Neuronal stem cell (in vitro differentiated cells): ENCODE measurements around the gene CRCP.

Source experiments
- DNase-seq: peaks from one replicate; pipeline ENCODE4 v3.0.0-alpha.2; 2013; ENCODE audit warnings: low spot score
- H2AFZ ChIP-seq: one replicate; pipeline ENCODE4 v1.6.1; 2013; ENCODE audit warnings: mild to moderate bottlenecking, low read length, inconsistent platforms
- H2AK5ac ChIP-seq: 2 replicates; pipeline ENCODE4 v1.6.1; 2013; ENCODE audit warnings: low read depth, mild to moderate bottlenecking, inconsistent platforms, low read length, moderate library complexity, mixed read lengths
- H2BK120ac ChIP-seq: 2 replicates; pipeline ENCODE4 v1.6.1; 2013; ENCODE audit warnings: low read depth, mild to moderate bottlenecking, inconsistent platforms, low read length, moderate library complexity, mixed read lengths
- H2BK12ac ChIP-seq: one replicate; pipeline ENCODE4 v1.6.1; 2013; ENCODE audit warnings: low read length, inconsistent platforms
- H2BK15ac ChIP-seq: 2 replicates; pipeline ENCODE4 v1.6.1; 2013; ENCODE audit warnings: mild to moderate bottlenecking, low read length, inconsistent platforms, mixed read lengths
- H2BK5ac ChIP-seq: one replicate; pipeline ENCODE4 v1.6.1; 2013; ENCODE audit warnings: inconsistent platforms, mild to moderate bottlenecking, low read length, moderate library complexity
- H3K14ac ChIP-seq: one replicate; pipeline ENCODE4 v1.6.1; 2013; ENCODE audit warnings: low read length, inconsistent platforms
- H3K18ac ChIP-seq: 2 replicates; pipeline ENCODE4 v1.6.1; 2013; ENCODE audit warnings: low read length, inconsistent platforms
- H3K23ac ChIP-seq: 2 replicates; pipeline ENCODE4 v1.6.1; 2013; ENCODE audit warnings: low read depth, mild to moderate bottlenecking, mixed read lengths, low read length, inconsistent platforms; ENCODE audit not compliant: poor library complexity
- H3K27ac ChIP-seq: replicated peaks from 3 replicates; pipeline ENCODE4 v1.5.1; 2013; ENCODE audit warnings: low read length, inconsistent platforms
- H3K27me3 ChIP-seq, 3 experiments: 2 replicates each; pipeline ENCODE4 v1.6.1; 2013; ENCODE audit warnings: low read length in 3 of 3, mild to moderate bottlenecking in 2 of 3, inconsistent platforms in 1 of 3, low read depth in 1 of 3, mixed read lengths in 1 of 3, moderate library complexity in 1 of 3; ENCODE audit not compliant: control insufficient read depth in 3 of 3, insufficient read depth in 3 of 3
- H3K36me3 ChIP-seq, 2 donors: replicated peaks in 1 of 2; 2 replicates each; pipeline ENCODE4 v1.6.1; 2013; ENCODE audit warnings: low read length in 2 of 2; ENCODE audit not compliant: control insufficient read depth in 2 of 2, insufficient read depth in 2 of 2
- H3K4ac ChIP-seq: 2 replicates; pipeline ENCODE4 v1.6.1; 2013; ENCODE audit warnings: inconsistent platforms, mild to moderate bottlenecking, low read length, moderate library complexity
- H3K4me1 ChIP-seq, 2 donors: 1 replicate in 1 of 2; 2 replicates in 1 of 2; pipeline ENCODE4 v1.6.1; 2013; ENCODE audit warnings: low read length in 2 of 2, low read depth in 1 of 2; ENCODE audit not compliant: control insufficient read depth in 2 of 2, insufficient read depth in 1 of 2
- H3K4me2 ChIP-seq: one replicate; pipeline ENCODE4 v1.6.1; 2013; ENCODE audit warnings: mild to moderate bottlenecking, low read length, inconsistent platforms; ENCODE audit not compliant: insufficient read depth, poor library complexity, severe bottlenecking
- H3K4me3 ChIP-seq, 2 donors: 2 replicates each; pipeline ENCODE4 v1.5.1; 2013; ENCODE audit warnings: low read length in 2 of 2, mild to moderate bottlenecking in 2 of 2, inconsistent platforms in 1 of 2, moderate library complexity in 1 of 2
- H3K79me1 ChIP-seq: one replicate; pipeline ENCODE4 v1.6.1; 2013; ENCODE audit warnings: low read depth, mild to moderate bottlenecking, inconsistent platforms, low read length, moderate library complexity
- H3K9ac ChIP-seq: one replicate; pipeline ENCODE4 v1.6.1; 2013; ENCODE audit warnings: mild to moderate bottlenecking, low read depth, low read length, inconsistent platforms; ENCODE audit not compliant: poor library complexity
- H3K9me3 ChIP-seq, 2 donors: replicated peaks in 1 of 2; 2 replicates each; pipeline versions ENCODE3 to v1.6.1; 2013; ENCODE audit warnings: low read length in 2 of 2, mild to moderate bottlenecking in 2 of 2, inconsistent platforms in 1 of 2, low read depth in 1 of 2, mixed read lengths in 1 of 2, moderate library complexity in 1 of 2; ENCODE audit not compliant: control insufficient read depth in 2 of 2, insufficient read depth in 1 of 2
- H4K8ac ChIP-seq: one replicate; pipeline ENCODE4 v1.6.1; 2013; ENCODE audit warnings: low read depth, mild to moderate bottlenecking, inconsistent platforms, low read length, moderate library complexity
- H4K91ac ChIP-seq: one replicate; pipeline ENCODE4 v1.6.1; 2013; ENCODE audit warnings: low read length, low read depth, mild to moderate bottlenecking, inconsistent platforms; ENCODE audit not compliant: poor library complexity
- whole genome bisulfite sequencing, 2 donors: extraction: QIAGEN DNeasy Blood & Tissue Kit; methylation state at CpG; one replicate each; pipeline ENCODE4 v1.1.7; 2013; ENCODE audit warnings: missing lambda C conversion rate in 2 of 2, mixed read lengths in 1 of 2; ENCODE audit not compliant: insufficient read length in 2 of 2, insufficient replicate concordance in 1 of 2; ENCODE audit errors: extremely low coverage in 2 of 2; 5-methylcytosine and 5-hydroxymethylcytosine counted together

The CRCP gene

DNA sequence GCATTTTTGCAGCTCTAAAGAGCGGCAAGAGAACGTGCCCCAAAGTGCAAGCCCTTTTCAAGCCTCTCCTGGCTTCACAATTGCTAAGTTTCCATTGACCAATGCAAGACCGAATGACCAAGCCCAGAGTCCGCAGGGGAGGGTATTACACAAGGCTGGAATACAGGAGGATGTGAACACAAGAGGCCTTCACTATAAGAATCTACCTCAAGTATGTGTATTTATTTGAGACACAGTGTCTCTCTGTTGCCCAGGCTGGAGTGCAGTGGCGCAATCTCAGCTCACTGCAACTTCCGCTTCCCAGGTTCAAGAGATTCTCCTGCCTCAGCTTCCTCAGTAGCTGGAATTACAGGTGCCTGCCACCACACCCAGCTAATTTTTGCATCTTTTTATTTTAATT, 68.3 kb downstream of the CRCP start:
- Histone ChIP-seq H3K23ac (no peak overlapping the region), H3K27me3 (no peaks in the 10 kb centered on the region)
- WGBS, 2 donors = no CpG with 5 or more reads among the region's 6 CpGs

DNA sequence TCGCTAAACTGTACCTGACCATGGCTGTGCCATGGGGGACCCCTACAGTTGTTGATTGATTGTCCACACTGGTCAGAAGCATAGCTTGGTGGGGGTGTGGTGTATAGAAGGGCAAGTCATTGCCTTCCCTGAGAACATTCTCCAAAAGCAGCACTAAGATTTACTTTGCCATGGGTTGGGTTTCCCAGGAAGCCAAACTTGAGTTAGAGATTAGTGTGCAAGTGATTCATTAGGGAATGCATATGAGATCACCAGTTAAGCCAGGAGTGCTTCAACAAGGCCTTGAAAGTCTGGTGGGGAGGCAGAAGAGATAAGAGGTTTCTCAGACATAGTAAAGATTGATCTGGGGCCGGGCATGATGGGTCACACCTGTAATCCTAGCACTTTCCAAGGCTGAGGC, 69.1 kb downstream of the CRCP start:
- DNase-seq = no peak
- H2BK5ac ChIP-seq = no peak overlapping the region
- no peaks in the 10 kb centered on the region for H3K36me3 ChIP-seq
- no peak overlapping the region for H3K4me3 ChIP-seq
- no peak overlapping the region for H3K23ac ChIP-seq
- H2BK12ac ChIP-seq = no peak overlapping the region
- no peak overlapping the region for H2BK15ac ChIP-seq
- no peaks in the 10 kb centered on the region for H3K79me1 ChIP-seq
- no peak overlapping the region for H2AFZ ChIP-seq
- no peak overlapping the region for H3K27ac ChIP-seq
- no peak overlapping the region for H4K8ac ChIP-seq
- no peak overlapping the region for H3K18ac ChIP-seq
- H3K4me1 ChIP-seq = no peaks in the 10 kb centered on the region
- H3K14ac ChIP-seq = no peak overlapping the region
- no peaks in the 10 kb centered on the region for H3K27me3 ChIP-seq
- no peak overlapping the region for H3K9ac ChIP-seq
- no CpG with 5 or more reads among the region's 2 CpGs for WGBS, 2 donors
- peaks cover 0 to 3% of the 10 kb centered on the region in 2 donors for H3K9me3 ChIP-seq
- H2BK120ac ChIP-seq = no peak overlapping the region
- no peak overlapping the region for H4K91ac ChIP-seq
- H2AK5ac ChIP-seq = no peak overlapping the region
- no peak overlapping the region for H3K4ac ChIP-seq
- H3K4me2 ChIP-seq = no peak overlapping the region

More for the DNA sequence above, 68.3 kb downstream of the CRCP start:
- H4K8ac ChIP-seq = no peak overlapping the region
- no peak overlapping the region for H3K4me3 ChIP-seq
- H3K79me1 ChIP-seq = no peaks in the 10 kb centered on the region
- H4K91ac ChIP-seq = no peak overlapping the region
- H3K4ac ChIP-seq = no peak overlapping the region
- H2BK12ac ChIP-seq = no peak overlapping the region
- no peak overlapping the region for H2AK5ac ChIP-seq
- no peak overlapping the region for H2BK5ac ChIP-seq
- H2BK15ac ChIP-seq = no peak overlapping the region
- no peak for DNase-seq
- no peak overlapping the region for H2BK120ac ChIP-seq
- H3K9me3 ChIP-seq = peaks cover 2 to 3% of the 10 kb centered on the region in 2 donors
- H3K4me1 ChIP-seq = no peaks in the 10 kb centered on the region
- H3K9ac ChIP-seq = no peak overlapping the region
- H2AFZ ChIP-seq = no peak overlapping the region
- no peak overlapping the region for H3K14ac ChIP-seq
- no peak overlapping the region for H3K18ac ChIP-seq
- H3K27ac ChIP-seq = no peak overlapping the region
- no peak overlapping the region for H3K4me2 ChIP-seq
- H3K36me3 ChIP-seq = no peaks in the 10 kb centered on the region

GRCh38 chr7:66185680-66186187, 71.1 kb downstream of the CRCP start:
- no CpG with 5 or more reads among the region's 8 CpGs for WGBS, 2 donors
- Histone ChIP-seq H2BK5ac (no peak overlapping the region), H2AFZ (no peak overlapping the region), H2AK5ac (no peak overlapping the region), H3K27me3 (no peaks in the 10 kb centered on the region), H4K8ac (no peak overlapping the region), H3K4me2 (no peak overlapping the region), H3K4me1 (no peaks in the 10 kb centered on the region), H2BK15ac (no peak overlapping the region), H3K4me3 (no peak overlapping the region), H3K23ac (no peak overlapping the region), H4K91ac (no peak overlapping the region), H3K9ac (no peak overlapping the region), H3K36me3 (no peaks in the 10 kb centered on the region), H3K14ac (no peak overlapping the region), H3K4ac (no peak overlapping the region), H2BK120ac (no peak overlapping the region), H3K79me1 (no peaks in the 10 kb centered on the region), H3K27ac (no peak overlapping the region), H2BK12ac (no peak overlapping the region), H3K18ac (no peak overlapping the region), H3K9me3 (peaks cover 0 to 3% of the 10 kb centered on the region in 2 donors)
- DNase-seq = no peak

DNA sequence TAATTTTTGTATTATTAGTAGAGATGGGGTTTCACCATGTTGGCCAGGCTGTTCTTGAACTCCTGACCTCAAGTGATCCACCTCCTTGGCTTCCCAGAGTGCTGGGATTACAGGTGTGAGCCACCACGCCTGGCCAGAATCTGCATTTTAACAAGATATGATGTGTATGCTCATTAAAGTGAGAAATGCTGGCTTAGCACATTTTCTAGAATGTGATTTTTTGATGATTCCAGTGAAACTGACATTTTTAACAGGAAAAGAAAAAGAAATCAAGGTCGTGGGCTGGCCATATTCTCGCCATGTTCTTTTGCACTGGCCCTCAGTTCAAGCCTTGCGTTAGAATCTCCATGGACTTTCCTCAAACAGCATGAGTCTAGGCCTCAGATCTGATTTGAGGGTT, 72.3 kb downstream of the CRCP start:
- DNase-seq = no peak
- Histone ChIP-seq H3K27ac (no peak overlapping the region), H2BK120ac (no peak overlapping the region), H3K4me1 (no peaks in the 10 kb centered on the region), H3K27me3 (no peaks in the 10 kb centered on the region), H2BK5ac (no peak overlapping the region), H3K9me3 (peaks cover 0 to 3% of the 10 kb centered on the region in 2 donors), H3K4ac (no peak overlapping the region), H3K4me3 (no peak overlapping the region), H3K4me2 (no peak overlapping the region), H4K91ac (no peak overlapping the region), H2AFZ (no peak overlapping the region), H3K18ac (no peak overlapping the region), H2AK5ac (no peak overlapping the region), H3K14ac (no peak overlapping the region), H4K8ac (no peak overlapping the region), H2BK12ac (no peak overlapping the region), H3K79me1 (no peaks in the 10 kb centered on the region), H3K9ac (no peak overlapping the region), H3K36me3 (no peaks in the 10 kb centered on the region), H3K23ac (no peak overlapping the region), H2BK15ac (no peak overlapping the region)
- no CpG with 5 or more reads among the region's 4 CpGs for WGBS, 2 donors
